HG03354 (cell line): ENCODE results near the gene ERCC4.

ENCODE experiments used
- ATAC-seq: cut with Tn5 transposase; IDR thresholded peaks from one replicate; pipeline ENCODE4 v1.9.1; 2021; ENCODE audit warnings: mild to moderate bottlenecking; ENCODE audit not compliant: unreplicated experiment, poor library complexity, severe bottlenecking

Gene ERCC4

DNA sequence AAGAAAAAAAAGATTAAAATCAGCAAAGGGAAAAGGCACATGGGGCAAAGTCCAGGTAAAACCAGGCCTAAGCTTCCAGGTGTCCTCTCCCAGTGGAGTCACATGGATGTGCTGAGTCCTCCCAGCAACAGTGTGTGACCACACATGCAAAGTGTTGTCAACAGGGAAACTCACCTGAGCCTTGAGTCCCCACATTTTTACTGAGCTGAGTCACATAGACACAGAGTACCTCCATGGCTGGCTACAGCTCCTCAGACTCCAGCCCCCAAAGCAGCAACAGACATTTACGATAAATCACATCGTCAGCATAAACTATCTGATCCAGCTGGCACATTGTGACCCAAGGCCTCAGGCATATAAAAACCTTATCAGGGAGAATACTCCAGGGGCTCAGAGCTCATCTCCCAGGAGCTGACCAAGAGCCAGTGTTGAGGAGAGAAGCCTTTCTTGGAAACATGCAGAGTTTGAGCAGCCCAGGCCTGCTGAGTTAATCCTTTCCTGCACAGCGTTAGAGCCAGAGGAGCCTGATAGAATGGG is 20.5 kb downstream of the ERCC4 start:
- ATAC-seq = no peak

DNA sequence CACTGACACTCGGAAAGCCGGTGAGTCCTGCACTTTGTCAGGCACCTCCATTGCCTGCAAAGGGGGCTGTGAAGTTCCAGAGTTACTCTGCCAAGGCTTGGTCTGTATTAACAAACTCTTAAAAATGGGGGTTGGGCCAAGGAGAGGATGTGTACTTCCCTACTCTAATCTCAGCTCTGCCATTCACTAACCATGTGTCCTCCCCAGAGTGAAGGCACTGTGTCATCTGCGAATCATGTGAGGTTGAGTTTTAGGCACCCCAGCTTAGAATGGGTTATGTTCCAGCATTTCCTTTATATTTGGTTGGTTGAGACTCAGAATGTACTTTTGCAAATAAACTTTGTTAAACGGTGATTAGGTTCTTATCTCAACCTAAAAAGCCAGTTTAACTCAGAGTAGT is 24.9 kb downstream of the ERCC4 start:
- ATAC-seq = no peak

DNA sequence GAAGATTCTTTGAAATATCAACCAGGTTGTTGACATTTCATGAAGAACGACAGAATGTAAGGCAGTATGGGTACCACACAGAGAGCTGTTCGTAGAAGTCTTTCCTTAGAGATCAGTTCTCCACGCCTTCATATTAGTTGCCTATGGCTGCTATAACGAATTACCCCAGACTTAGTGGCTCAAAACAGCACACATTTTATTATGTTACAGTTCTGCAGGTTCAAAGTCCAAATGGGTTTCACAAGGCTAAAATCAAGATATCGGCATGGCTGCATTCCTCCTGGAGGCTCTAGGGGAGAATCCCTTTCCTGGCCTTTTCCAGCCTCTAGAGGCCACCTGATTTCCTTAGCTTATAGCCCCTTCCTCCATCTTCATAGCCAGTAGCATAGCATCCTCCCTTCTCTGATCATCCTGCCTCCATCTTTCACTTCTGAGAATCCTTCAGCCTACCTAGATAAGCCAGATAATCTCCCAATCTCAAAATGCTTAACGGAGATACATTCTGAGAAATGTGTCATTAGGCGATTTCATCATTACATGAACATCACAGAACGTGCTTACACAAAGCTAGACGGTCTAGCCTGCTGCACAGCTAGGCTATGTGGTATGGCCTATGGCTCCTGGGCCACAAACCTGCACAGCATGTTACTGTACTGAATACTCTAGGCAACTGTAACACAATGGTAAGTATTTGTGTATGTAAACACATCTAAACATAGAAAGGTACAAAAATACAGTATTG is 26.0 kb downstream of the ERCC4 start:
- ATAC-seq = no peak

DNA sequence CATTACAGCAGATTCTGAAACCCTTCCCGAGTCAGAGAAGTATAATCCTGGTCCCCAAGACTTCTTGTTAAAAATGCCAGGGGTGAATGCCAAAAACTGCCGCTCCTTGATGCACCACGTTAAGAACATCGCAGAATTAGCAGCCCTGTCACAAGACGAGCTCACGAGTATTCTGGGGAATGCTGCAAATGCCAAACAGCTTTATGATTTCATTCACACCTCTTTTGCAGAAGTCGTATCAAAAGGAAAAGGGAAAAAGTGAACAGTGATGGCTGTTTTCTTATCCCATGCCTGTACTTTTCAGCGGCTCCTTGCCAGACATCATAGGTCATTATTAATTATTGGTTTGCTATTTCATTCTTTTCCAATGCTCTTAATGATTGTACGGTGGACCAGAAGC is 28.1 kb downstream of the ERCC4 start:
- no peak for ATAC-seq

DNA sequence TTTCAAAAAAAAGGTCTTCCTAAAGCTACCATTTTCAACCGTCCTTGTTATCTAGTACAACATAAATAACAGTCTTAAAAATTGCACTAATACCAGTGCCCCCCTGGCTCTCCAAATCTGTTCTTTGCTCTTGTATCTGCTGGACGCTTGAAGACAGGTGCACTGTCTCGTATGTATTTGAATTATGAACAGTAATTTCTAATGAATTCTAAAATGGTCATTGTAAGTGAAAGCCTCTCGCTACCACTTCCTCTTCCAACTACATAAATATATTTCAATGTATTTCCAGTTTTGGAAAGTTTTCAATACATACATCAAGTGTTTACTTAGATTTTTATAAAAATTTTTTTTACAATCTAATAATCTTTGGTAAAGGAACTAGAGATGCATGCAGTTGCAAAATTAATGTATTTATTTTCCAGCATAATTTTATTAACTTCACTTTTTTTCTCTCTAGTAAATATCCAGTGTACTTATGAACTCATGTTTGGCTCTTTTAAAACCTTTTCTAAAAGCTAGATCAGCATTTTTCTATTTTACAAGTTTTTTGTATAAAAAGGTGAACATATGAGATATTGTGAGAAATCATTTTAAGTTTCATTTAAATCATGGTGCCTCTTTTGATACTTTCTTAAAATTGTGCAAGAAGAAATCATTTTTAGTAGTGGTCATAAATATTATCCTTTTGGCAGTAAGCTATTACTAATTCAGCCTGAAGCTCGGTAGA is 31.0 kb downstream of the ERCC4 start:
- ATAC-seq = no peak

DNA sequence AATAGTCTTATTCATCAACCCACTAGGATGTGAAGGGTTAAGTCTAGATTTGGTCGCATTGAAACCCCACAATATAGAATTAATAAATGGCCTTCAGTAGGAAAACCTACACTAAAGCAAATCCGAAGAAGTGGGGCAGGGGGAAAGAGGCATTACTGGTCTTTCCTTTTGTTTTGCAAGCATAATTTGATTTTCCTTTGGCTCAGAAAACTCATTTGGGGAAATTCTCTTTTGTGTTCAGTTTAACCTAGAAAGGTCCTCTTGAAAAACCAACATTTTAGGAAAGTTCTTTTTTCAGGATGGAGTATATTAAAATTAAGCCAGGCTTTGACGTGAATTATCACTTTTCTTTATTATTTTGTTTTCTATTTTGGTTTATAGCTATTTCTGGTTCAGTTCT is 31.7 kb downstream of the ERCC4 start:
- no peak for ATAC-seq

DNA sequence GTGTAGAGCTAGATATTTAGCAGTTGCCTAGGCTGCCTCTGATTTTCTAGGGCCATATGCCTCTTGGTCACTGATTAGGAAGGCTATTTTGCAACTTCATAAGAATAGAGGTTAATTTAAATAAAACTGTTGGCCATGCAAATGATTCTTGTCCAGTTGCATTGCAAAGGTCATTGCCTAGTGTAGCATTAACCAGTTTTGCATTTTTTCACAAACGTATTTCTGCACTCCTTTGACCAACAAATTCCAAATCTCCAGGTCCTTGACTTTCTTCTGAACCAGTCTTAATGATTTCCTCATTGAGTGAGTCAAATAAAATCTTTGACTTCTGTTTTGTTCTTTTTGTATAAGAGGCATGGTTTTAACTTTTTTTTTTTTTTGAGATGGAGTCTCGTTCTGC is 33.5 kb downstream of the ERCC4 start:
- no peak for ATAC-seq

DNA sequence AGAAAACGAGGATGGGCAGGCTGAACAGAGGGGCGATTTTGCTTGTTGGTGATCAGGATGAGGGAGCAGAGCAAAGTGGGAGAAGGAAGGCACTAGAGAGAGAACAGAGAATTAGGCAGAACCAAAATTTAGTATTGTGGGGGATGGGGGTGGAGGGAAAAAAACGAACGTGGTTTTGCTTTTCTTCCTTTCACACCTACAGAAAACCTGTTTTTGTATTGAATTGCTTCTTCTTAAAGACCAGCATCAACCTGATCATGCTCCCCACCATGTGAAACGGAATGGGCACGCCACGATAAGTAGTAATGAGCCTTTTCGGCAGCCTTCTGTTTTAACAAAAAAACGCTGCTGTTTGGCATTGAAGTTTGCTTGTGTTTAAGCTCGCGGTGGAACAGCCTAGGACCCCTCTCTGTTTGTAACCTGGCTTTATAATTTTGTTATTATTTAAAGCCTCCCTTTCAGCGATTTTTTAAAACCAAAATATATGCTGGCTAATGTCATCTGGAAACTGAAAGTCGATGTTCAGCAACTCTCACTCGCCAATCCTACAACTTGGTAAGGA is 36.8 kb downstream of the ERCC4 start:
- ATAC-seq = no peak

DNA sequence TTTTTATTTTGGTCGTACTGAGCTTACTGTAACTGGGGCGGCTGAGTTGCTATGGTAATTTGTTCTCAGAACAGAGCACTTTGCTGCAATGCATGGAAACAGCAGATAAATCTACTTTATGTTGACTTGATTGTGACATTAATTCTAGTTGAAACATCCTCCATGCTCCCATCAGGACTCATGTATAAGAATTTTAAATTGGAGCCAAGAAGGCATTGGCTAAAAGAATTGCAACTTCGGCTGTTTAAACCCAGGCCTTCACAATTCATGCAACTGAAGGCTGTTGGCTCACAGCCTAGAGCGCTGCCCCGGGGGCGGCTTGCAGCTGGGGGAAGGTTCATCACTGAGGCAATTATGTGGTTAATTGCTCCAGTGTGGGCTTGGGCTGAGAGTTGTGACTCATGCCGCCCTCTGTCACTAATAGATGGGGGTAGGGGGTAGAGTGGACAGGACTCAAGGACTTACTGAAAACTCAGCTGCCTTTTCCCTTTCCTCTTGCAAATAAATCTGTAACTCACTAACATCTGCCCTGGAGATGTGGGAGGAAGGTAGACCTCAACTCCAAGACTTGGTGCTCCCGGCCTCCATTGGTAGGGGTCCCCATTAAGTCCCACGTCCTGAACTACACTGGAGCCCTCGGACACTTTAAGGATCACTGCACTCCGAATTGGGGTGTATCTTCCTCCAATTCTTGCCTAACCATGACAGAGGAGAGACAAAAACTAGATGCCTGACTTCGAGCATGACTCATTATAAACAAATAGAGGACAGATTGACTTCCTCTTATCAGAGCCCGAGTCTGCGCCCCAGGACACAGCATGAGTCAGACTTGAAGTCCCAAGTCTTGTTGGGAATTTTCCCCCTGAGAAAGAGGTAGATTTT is 37.5 kb downstream of the ERCC4 start:
- ATAC-seq = peak; percentile 70

DNA sequence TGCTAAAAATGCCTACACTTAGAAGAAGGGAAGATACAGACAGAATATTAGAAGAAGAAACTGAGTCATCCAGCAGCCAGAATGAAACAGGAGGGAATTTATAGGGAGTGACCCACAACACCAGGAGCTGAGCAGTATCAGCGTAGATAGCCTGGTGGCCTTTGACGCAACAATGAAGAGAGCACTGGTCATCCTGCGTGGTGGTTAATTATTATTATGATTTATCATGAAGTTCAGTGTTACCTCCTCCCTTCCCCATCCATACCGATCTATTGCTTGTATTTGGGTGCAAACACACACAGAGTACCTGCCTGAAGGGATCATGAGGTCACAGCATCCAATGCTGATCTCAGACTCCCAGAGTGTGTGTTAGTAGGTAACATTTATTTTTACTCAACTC is 38.5 kb downstream of the ERCC4 start:
- ATAC-seq = no peak

DNA sequence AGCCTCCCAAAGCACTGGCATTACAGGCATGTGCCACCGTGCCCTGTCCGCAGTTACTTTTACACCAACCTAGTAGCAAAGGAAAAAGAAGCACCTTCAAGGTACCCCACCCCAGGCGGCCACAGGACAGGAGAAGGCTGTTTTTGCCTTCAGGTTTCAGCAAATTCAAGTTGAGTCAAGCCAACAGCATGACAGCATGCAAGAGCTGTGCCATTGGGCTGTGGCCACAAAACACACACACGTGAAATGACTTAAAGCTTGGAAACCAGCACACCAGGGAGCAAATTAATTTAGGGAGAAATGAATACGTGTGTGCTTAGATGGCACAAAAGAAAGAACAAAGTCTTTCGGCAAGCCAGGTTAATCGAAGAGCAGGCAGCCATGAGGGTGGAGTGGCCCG is 39.7 kb downstream of the ERCC4 start:
- no peak for ATAC-seq

DNA sequence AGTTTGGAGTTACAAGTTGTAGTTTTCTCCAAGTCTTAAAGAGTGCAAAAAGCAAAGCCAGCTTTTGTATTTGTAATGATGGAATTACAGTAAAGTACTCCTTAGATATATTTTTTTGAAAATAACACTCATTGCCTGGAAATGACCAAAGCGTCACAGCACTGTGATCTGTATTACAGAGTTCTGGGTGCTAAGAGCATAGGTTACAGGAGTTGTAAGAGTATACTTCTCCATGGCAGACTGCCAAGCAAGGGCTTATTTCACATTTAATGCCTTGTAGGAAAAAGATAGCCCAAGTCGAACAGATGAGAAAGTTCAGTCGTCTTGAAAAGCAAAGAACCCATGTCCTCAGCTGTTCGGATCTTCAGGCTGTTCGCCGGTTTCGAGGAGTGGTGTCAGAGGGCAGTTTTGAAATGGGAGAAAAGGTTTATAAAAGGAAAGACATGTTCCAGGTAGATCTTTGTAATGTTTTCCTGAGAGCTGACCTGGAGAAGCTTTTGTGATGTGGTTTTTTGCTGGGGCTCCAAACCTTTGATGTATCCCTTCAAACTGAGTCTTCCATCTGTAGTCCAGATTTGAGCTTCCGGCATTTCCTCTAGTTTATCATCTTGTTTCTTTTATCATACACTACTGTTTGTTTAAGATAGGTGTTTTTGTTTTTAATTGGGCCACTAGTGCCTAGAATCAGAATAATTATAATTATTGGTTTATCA is 41.3 kb downstream of the ERCC4 start:
- ATAC-seq = no peak

DNA sequence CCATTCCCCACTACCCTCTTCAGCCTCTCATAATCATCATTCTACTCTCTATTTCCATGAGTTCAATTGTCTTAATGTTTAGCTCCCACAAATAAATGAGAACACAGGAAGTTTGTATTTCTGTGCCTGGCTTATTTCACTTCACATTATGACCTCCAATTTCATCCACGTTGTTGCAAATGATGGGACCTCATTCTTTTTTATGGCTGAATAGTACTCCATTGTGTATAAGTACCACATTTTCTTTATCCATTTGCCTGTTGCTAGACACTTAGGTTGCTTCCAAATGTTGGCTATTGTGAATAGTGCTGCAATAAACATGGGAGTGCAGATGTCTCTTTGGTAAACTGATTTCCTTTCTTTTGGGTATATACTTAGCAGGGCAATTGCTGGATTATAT is 42.3 kb downstream of the ERCC4 start:
- no peak for ATAC-seq

DNA sequence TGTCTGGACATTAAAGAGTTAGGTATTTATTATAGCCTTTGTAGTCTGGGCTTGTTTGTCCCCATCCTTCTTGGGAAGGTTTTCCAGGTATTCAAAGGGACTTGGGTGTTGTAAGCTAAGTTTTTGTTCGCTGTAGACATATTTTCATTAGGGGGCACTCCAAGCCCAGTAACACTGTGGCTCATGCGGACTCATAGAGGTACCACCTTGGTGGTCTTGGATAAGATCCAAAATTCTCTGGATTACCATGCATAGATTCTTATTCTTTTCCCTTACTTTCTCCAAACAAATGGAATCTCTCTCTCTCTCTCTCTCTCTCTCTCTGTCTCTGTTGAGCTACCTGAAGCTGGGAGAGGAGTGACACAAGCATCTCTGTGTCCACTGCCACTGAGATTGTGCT is 48.9 kb downstream of the ERCC4 start:
- ATAC-seq = no peak

DNA sequence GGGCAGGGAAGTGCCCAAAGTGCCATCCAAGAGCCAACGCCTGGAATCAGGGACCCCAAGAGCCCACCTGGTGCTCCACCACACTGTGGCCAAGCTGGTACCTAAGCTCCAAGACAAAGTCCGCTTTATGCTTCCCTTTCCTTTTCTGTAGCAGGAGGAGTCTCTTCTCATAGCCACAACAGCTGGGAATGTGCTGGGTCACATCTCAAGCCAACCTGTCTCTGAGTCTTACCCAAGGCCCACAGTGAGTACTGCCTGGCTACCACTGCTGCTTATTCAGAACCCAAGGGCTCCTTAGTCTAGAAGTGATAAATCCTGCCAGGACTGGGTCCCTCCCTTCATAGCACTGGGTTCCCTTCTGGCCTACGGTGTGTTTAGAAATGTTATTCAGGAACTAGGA is 49.8 kb downstream of the ERCC4 start:
- ATAC-seq = no peak

DNA sequence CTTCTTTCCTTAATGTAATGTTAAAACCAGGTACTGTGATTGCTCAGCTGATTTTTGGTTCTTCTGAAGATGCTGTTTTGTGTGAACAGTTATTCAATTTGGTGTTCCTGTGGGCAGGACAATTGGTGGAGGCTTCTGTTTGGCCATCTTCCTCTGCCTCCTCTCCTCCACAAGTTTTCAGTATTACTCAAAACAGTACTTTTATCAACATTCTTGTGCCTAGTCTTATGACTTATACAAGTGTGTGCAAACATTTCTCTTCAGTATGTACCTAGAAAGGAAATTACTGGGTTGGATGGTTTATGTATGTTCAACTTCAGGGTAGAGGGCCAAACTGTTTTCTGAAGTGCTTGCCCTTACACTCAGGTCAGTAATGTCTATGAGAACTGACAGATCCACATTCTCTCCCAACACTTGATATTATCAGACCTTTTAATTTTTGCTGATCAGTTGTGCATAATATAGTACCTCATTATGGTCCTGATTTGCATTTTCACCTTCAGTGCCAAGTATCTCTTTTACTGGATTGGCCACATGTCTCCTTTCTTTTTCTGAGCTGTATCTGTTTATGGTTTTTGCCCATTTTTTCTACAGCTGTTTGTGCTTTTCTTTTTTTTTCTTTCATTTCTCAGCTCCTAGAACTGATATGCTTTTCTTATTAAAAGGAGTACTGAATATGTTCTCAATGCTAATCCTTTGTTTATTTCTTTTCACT is 50.9 kb downstream of the ERCC4 start:
- no peak for ATAC-seq

DNA sequence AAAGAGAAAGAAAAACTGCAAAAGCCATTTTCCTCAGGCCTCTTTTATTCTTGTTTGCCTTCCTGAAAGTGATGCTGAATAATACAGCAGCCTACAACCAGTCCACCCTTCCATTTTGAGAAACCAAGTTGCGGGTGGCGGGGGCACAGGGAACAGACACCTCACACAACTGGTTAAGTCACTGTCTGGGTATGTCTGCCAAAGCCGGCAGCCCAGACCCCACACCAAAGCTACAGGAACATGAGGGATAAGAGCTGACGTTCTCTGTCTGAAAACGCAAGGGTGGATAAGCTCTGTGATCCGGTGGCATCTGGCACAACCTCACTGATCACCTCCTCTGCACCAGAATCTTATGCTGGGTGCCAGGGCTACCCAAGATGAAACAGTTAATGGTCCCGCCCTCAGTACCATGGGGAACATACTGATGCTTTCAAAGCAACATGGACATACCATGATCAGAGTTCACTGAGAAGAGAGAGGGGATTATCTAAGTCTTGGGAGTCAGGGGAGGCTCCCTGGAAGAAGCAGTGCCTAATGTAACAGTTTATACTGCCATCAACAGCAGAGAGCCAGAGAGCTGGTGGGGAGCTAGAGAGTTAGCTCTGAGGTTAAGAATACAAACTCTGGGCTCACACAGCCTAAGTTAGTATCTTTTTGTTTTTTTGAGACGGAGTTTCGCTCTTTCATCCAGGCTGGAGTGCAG is 53.5 kb downstream of the ERCC4 start:
- no peak for ATAC-seq

DNA sequence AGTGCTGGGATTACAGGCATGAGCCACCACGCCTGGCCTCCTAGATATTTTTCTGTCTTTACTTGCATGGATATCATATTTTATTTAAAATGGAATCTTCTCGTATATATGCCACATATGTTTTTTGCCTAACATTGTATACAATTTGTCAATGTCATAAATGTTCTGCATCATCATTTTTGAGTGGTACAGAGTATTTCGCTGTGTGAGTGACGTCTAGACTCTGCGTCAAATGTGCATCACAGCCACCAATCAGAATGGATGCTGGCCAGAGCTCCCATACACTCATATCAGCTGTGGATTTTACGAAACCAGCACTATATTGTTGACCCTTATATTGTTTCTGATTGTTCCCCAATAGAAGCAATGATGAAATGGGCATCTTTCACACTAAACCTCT is 57.2 kb downstream of the ERCC4 start:
- no peak for ATAC-seq
